Measurements from ENCODE around the gene LENEP.
A peak's percentile ranks its signal among the peaks of the same experiment; 100 is the strongest.

Gene LENEP

GRCh38 chr1:155038602-155039307 lies 45.4 kb downstream of the LENEP start:
- in situ Hi-C loops (cut with HindIII; ENCODE audit: low pct_unique_long_range_greater_than_20kb, low sequenced_read_pairs): no loop called here
- DNase-seq (ENCODE audit: low read depth in 1 of 2, low spot score in 1 of 2): peak in 1 of 2 experiments; percentile 84
- TF ChIP-seq JUND (IDR thresholded peaks at IDR 0.05; ENCODE audit: low read depth): no peak

- no peak for DNase-seq (ENCODE audit: low read depth in 1 of 2, low spot score in 1 of 2)
- in situ Hi-C loops (cut with HindIII; ENCODE audit: low pct_unique_long_range_greater_than_20kb, low sequenced_read_pairs): no loop called here
- TF ChIP-seq JUND (IDR thresholded peaks at IDR 0.05; ENCODE audit: low read depth): no peak
Measured at GRCh38 chr1:155039308-155039669, 45.9 kb downstream of the LENEP start.

GRCh38 chr1:155040358-155041093 lies 47.1 kb downstream of the LENEP start:
- no peak for DNase-seq (ENCODE audit: low read depth in 1 of 2, low spot score in 1 of 2)
- in situ Hi-C loops (cut with HindIII; ENCODE audit: low pct_unique_long_range_greater_than_20kb, low sequenced_read_pairs): no loop called here
- no peak for TF ChIP-seq JUND (IDR thresholded peaks at IDR 0.05; ENCODE audit: low read depth)

- no peak for TF ChIP-seq JUND (IDR thresholded peaks at IDR 0.05; ENCODE audit: low read depth)
- in situ Hi-C loops (cut with HindIII; ENCODE audit: low pct_unique_long_range_greater_than_20kb, low sequenced_read_pairs): no loop called here
- no peak for DNase-seq (ENCODE audit: low read depth in 1 of 2, low spot score in 1 of 2)
Measured at GRCh38 chr1:155042789-155043188, 49.4 kb downstream of the LENEP start.

- DNase-seq (ENCODE audit: low read depth in 1 of 2, low spot score in 1 of 2): peak in 1 of 2 experiments; percentile 69
- no peak for TF ChIP-seq JUND (IDR thresholded peaks at IDR 0.05; ENCODE audit: low read depth)
- in situ Hi-C loops (cut with HindIII; ENCODE audit: low pct_unique_long_range_greater_than_20kb, low sequenced_read_pairs): no loop called here
Measured at GRCh38 chr1:155043301-155043702, 49.9 kb downstream of the LENEP start.

GRCh38 chr1:155043793-155044192 lies 50.4 kb downstream of the LENEP start:
- no peak for DNase-seq (ENCODE audit: low read depth in 1 of 2, low spot score in 1 of 2)
- TF ChIP-seq JUND (IDR thresholded peaks at IDR 0.05; ENCODE audit: low read depth): no peak
- in situ Hi-C loops (cut with HindIII; ENCODE audit: low pct_unique_long_range_greater_than_20kb, low sequenced_read_pairs): no loop called here
